ENCODE results near the gene PRR33.
A peak's percentile ranks its signal among the peaks of the same experiment; 100 is the strongest.

The PRR33 gene

GRCh38 chr11:1852877-1853276 lies 38.8 kb downstream of the PRR33 start, which contains the start of gene LSP1:
Gene LSP1 (plus strand): TSS chr11:1853084. CDS start chr11:1853145, 61 bp downstream.
- Histone ChIP-seq H3F3A (ENCODE audit: control insufficient read depth, insufficient read depth) (peaks cover 2% of the 10 kb centered on the region; the same call in 1 of the 2 replicates), H3K4me3 (ENCODE audit: low read length) (peak within 1 kb of the TSS; percentile 79), H3K36me3 (ENCODE audit: control insufficient read depth, low read length) (peaks cover 38% of the 10 kb centered on the region), H3K9me2 (replicated peaks; ENCODE audit: control insufficient read depth, low read length) (no peaks in the 10 kb centered on the region), H3K27me3 (ENCODE audit: control insufficient read depth, low read length) (no peaks in the 10 kb centered on the region), H3K9me3 (ENCODE audit: control insufficient read depth, insufficient read depth, low read length) (no peaks in the 10 kb centered on the region), H4K20me1 (ENCODE audit: control insufficient read depth, insufficient read depth, low read depth, low read length) (peaks cover 15% of the 10 kb centered on the region), H3K79me2 (ENCODE audit: control insufficient read depth, low read length) (peaks cover 60% of the 10 kb centered on the region), H3K27ac (ENCODE audit: low read depth, low read length) (peak within 1 kb of the TSS; percentile 96), H3K4me2 (ENCODE audit: low read length) (peak within 1 kb of the TSS; percentile 94), H3K4me1 (ENCODE audit: control insufficient read depth, low read length) (peaks cover 55% of the 10 kb centered on the region)
- TF ChIP-seq CTCF (IDR thresholded peaks at IDR 0.05; ENCODE audit: low read depth, low read length, poor library complexity, severe bottlenecking) (no peak), EZH2phosphoT487 (IDR thresholded peaks at IDR 0.05; ENCODE audit: borderline replicate concordance, low read length) (no peak)

DNA sequence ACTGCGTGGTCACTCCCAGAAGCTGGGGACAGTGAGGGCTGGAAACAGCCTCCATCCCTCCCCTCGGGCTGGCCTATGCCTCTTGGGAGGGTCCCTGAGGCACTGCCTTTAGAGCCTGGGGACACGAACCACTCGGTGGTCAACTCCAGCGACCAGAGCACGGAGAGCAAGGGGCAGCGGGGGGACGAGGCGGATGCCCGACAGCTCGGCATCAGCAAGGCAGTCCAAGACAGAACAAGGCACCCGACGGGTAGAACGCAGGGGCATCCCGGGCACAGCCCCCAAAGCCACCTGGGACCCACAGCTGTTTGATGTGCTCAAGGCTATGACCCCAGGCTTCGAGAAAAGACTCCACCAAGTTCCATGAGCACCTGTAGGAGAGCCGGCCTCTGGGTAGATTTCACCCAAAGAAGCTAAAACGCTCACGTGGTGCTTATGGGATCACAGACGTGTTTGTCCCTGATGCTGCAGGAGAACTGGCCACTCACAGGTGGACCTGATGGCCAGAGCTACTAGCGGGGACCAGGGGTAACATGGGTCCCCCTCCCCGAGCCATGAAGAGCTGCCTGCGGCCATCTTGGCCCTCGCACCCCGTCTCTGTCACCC lies 39.3 kb downstream of the PRR33 start:
- peak overlapping the region; percentile 96 for H3K27ac ChIP-seq (ENCODE audit: low read depth, low read length)
- H3K27me3 ChIP-seq (ENCODE audit: control insufficient read depth, low read length) = no peaks in the 10 kb centered on the region

DNA sequence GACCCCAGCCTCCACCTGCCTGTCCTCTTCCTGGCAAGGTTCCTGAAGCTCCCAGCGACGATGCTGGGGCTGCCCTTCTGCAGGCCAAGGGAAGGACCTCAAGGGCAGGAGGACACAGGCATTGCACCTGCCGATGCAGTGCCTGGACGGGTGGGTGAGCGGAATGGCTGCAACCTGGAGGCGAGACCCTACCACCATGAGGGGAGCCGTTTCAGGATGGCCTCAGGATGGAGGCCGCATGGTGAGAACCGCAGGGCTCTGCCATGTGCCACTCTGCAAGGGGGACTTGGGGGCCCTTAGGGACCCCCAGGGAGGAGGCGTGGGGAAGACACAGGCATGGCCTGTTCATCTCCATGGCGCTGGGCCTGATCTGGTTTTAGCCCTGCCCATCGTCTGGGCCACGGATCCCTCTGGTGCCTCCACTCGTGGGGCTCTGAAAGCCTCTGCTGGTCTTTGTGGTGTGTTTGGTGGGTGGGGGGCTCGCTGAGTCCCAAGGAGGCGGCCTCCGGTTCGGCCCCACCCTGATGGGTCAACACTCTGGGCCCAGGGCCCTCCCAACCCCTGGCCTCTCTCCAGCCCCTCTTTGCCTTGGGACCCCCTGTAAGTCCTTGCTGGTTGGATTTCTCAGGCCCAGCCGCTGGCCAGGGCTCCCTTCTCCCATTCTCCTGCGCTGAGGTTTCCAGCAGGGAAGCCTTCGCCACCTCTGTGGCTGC lies 40.1 kb downstream of the PRR33 start:
- H3K4me2 ChIP-seq (ENCODE audit: low read length) = peak overlapping the region; percentile 94
- peak overlapping the region; percentile 96 for H3K27ac ChIP-seq (ENCODE audit: low read depth, low read length)
- peaks cover 31% of the 10 kb centered on the region for H3K36me3 ChIP-seq (ENCODE audit: control insufficient read depth, low read length)
- peak overlapping the region; percentile 79 for H3K4me3 ChIP-seq (ENCODE audit: low read length)
- H3K9me2 ChIP-seq (replicated peaks; ENCODE audit: control insufficient read depth, low read length) = no peaks in the 10 kb centered on the region
- H3K9me3 ChIP-seq (ENCODE audit: control insufficient read depth, insufficient read depth, low read length) = no peaks in the 10 kb centered on the region
- peaks cover 2% of the 10 kb centered on the region; the same call in 1 of the 2 replicates for H3F3A ChIP-seq (ENCODE audit: control insufficient read depth, insufficient read depth)
- H3K27me3 ChIP-seq (ENCODE audit: control insufficient read depth, low read length) = no peaks in the 10 kb centered on the region
- H3K79me2 ChIP-seq (ENCODE audit: control insufficient read depth, low read length) = peaks cover 48% of the 10 kb centered on the region
- H4K20me1 ChIP-seq (ENCODE audit: control insufficient read depth, insufficient read depth, low read depth, low read length) = peaks cover 15% of the 10 kb centered on the region
- TF ChIP-seq EZH2phosphoT487 (IDR thresholded peaks at IDR 0.05; ENCODE audit: borderline replicate concordance, low read length) = no peak
- TF ChIP-seq CTCF (IDR thresholded peaks at IDR 0.05; ENCODE audit: low read depth, low read length, poor library complexity, severe bottlenecking) = no peak
- H3K4me1 ChIP-seq (ENCODE audit: control insufficient read depth, low read length) = peaks cover 55% of the 10 kb centered on the region

More for the DNA sequence above, 39.3 kb downstream of the PRR33 start:
- Histone ChIP-seq H3K9me2 (replicated peaks; ENCODE audit: control insufficient read depth, low read length) (no peaks in the 10 kb centered on the region), H3K9me3 (ENCODE audit: control insufficient read depth, insufficient read depth, low read length) (no peaks in the 10 kb centered on the region), H3K4me2 (ENCODE audit: low read length) (peak overlapping the region; percentile 94), H3K79me2 (ENCODE audit: control insufficient read depth, low read length) (peaks cover 55% of the 10 kb centered on the region), H3K4me1 (ENCODE audit: control insufficient read depth, low read length) (peaks cover 55% of the 10 kb centered on the region), H4K20me1 (ENCODE audit: control insufficient read depth, insufficient read depth, low read depth, low read length) (peaks cover 15% of the 10 kb centered on the region), H3K36me3 (ENCODE audit: control insufficient read depth, low read length) (peaks cover 37% of the 10 kb centered on the region), H3F3A (ENCODE audit: control insufficient read depth, insufficient read depth) (peaks cover 2% of the 10 kb centered on the region; the same call in 1 of the 2 replicates), H3K4me3 (ENCODE audit: low read length) (peak overlapping the region; percentile 79)
- TF ChIP-seq CTCF (IDR thresholded peaks at IDR 0.05; ENCODE audit: low read depth, low read length, poor library complexity, severe bottlenecking) = no peak
- TF ChIP-seq EZH2phosphoT487 (IDR thresholded peaks at IDR 0.05; ENCODE audit: borderline replicate concordance, low read length) = no peak
